ENCODE data around the gene IFI6. TPM values are rescaled to one million over a fixed set of nuclear protein-coding genes. Genes with fewer than 3 reads are reported as not detected.
A peak's percentile ranks its signal among the peaks of the same experiment; 100 is the strongest.

The IFI6 gene
- total RNA-seq, 1 experiment from 2014 or later = 4.3 TPM

DNA sequence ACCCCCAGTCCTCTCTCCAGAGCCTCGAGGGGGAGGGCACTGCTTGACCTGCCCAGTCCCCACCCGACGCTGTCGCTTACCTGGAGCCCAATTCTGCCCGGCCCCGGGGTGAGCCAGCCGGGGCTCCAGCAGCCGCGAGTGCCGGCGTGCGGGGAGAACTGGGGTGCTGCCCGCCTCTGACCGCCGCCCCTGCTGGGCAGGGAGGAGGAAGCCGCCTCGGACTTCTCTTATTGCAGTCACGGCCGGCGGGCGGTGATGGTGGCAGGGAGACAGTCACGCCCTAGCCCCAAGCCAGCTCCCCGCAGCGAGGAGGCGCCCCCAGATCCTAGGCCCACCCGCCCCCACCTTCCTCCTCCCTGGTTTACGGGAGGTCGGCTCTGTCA is 37.0 kb downstream of the IFI6 start, which contains the start of gene FGR:
TSS of gene FGR (minus strand) at position 201 of the 383 bp plus-strand sequence. CDS start 11,269 bp downstream, outside the sequence.
- Histone ChIP-seq H4K20me1 (ENCODE audit: control insufficient read depth, insufficient read depth, insufficient read length) (no peaks in the 10 kb centered on the region), H3K9me3 (ENCODE audit: control insufficient read depth, low read depth, low read length) (no peaks in the 10 kb centered on the region), H3K4me2 (ENCODE audit: insufficient read depth, insufficient read length, low read length) (peak within 1 kb of the TSS; percentile 38), H4K5ac (ENCODE audit: insufficient read length, low read depth, low read length) (no peak within 1 kb of the TSS), H4K91ac (ENCODE audit: insufficient read length, low read depth, low read length) (no peak within 1 kb of the TSS), H3K4ac (ENCODE audit: low read depth, low read length) (no peak within 1 kb of the TSS), H2BK15ac (ENCODE audit: low read depth, low read length) (no peak within 1 kb of the TSS), H2BK5ac (ENCODE audit: insufficient read length, low read length) (no peak within 1 kb of the TSS), H3K9ac (ENCODE audit: extremely low read depth, insufficient read length, low read length) (no peak within 1 kb of the TSS), H3K4me1 (ENCODE audit: insufficient read depth, low read length) (peaks cover 5% of the 10 kb centered on the region; the same call in 1 of the 2 replicates), H3K18ac (ENCODE audit: insufficient read length, low read depth, low read length) (no peak within 1 kb of the TSS), H2AFZ (ENCODE audit: low read length) (no peak within 1 kb of the TSS), H3K23ac (ENCODE audit: insufficient read length, low read depth, low read length) (no peak within 1 kb of the TSS), H3K79me1 (ENCODE audit: insufficient read depth, low read depth, low read length, poor library complexity, severe bottlenecking) (no peaks in the 10 kb centered on the region), H2BK12ac (ENCODE audit: insufficient read length, low read depth, low read length) (no peak within 1 kb of the TSS), H2AK5ac (ENCODE audit: insufficient read length, low read length) (no peak within 1 kb of the TSS), H3K14ac (ENCODE audit: insufficient read depth, low read length) (no peak within 1 kb of the TSS), H3K27ac (ENCODE audit: insufficient read length, low read depth, low read length) (no peak within 1 kb of the TSS), H2BK120ac (ENCODE audit: low read depth, low read length, poor library complexity, severe bottlenecking) (no peak within 1 kb of the TSS), H3K79me2 (ENCODE audit: insufficient read depth, low read length) (no peaks in the 10 kb centered on the region), H3K23me2 (ENCODE audit: insufficient read length, low read depth, low read length, poor library complexity, severe bottlenecking) (peaks cover 8% of the 10 kb centered on the region), H3T11ph (ENCODE audit: low read length) (no peak within 1 kb of the TSS), H3K56ac (ENCODE audit: insufficient read length, low read depth, low read length) (no peak within 1 kb of the TSS), H3K27me3 (ENCODE audit: insufficient read depth, low read length) (peaks cover 19% of the 10 kb centered on the region; the same call in 1 of the 2 replicates), H4K8ac (replicated peaks; ENCODE audit: insufficient read length, low read depth, low read length) (no peak within 1 kb of the TSS), H2BK20ac (ENCODE audit: low read depth, low read length, poor library complexity, severe bottlenecking) (no peak within 1 kb of the TSS)
- Mint-ChIP-seq H3K27me3 (ENCODE audit: low read depth) (peaks cover 27% of the 10 kb centered on the region), H3K4me3 (peak within 1 kb of the TSS; percentile 59 to 75), H3K4me1 (peaks cover 13 to 31% of the 10 kb centered on the region in 2 experiments), H3K36me3 (ENCODE audit: insufficient read depth in 1 of 3, low read depth in 3 of 3) (no peaks in the 10 kb centered on the region; a peak in 1 of 7 replicates), H3K9me3 (no peaks in the 10 kb centered on the region), H3K27ac (no peak within 1 kb of the TSS)
- TF ChIP-seq, protein P1, sequence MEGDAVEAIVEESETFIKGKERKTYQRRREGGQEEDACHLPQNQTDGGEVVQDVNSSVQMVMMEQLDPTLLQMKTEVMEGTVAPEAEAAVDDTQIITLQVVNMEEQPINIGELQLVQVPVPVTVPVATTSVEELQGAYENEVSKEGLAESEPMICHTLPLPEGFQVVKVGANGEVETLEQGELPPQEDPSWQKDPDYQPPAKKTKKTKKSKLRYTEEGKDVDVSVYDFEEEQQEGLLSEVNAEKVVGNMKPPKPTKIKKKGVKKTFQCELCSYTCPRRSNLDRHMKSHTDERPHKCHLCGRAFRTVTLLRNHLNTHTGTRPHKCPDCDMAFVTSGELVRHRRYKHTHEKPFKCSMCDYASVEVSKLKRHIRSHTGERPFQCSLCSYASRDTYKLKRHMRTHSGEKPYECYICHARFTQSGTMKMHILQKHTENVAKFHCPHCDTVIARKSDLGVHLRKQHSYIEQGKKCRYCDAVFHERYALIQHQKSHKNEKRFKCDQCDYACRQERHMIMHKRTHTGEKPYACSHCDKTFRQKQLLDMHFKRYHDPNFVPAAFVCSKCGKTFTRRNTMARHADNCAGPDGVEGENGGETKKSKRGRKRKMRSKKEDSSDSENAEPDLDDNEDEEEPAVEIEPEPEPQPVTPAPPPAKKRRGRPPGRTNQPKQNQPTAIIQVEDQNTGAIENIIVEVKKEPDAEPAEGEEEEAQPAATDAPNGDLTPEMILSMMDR (conservative IDR thresholded peaks at IDR 0.05) = no peak
- no peak for DNase-seq
- no CpG with 5 or more reads among the region's 28 CpGs for WGBS (ENCODE audit: extremely low coverage, insufficient read length, low lambda C conversion rate)

Data from H9 (cell line).